K562 (cell line): ENCODE data around the gene LRFN3. TPM values are rescaled to one million over a fixed set of nuclear protein-coding genes. Genes with fewer than 3 reads are reported as not detected.
A peak's percentile ranks its signal among the peaks of the same experiment; 100 is the strongest.

Experiments used
- ATAC-seq: fragments of 200-7000 bp; cut with Tn5 transposase; 3 replicates; pipeline ENCODE4 v1.9.1; 2020; ENCODE audit warnings: moderate library complexity
- BruUV-seq: library from RNA; stranded (reverse); fragments of 400-500 nt; replicated peaks from 2 replicates; lab custom pipeline; 2021; lab: Mats Ljungman, UMichigan
- CTCF ChIA-PET: fragments of 300-600 bp; formaldehyde crosslinking; extraction: SDS; loops from one replicate; lab custom pipeline; 2021; ENCODE audit warnings: low intra/inter-chr PET ratio; lab: Yijun Ruan, JAX
- POLR2A ChIA-PET: fragments of 300-600, 350-650 bp; sonication (Branson Sonifier 250); formaldehyde crosslinking; extraction: SDS; loops from one replicate; lab custom pipeline; 2021; ENCODE audit warnings: antibody characterized with exemption, inconsistent platforms; lab: Yijun Ruan, JAX
- DNase-seq, 4 experiments: peaks; one replicate each; pipeline versions ENCODE4 v3.0.0 to v3.0.0-alpha.2; 2011 to 2018; ENCODE audit warnings: low spot score in 3 of 4, mixed read lengths in 3 of 4; ENCODE audit errors: extremely low read depth in 1 of 4
- FAIRE-seq: peaks from 2 replicates; lab custom pipeline; 2011; peaks lifted over from hg19 to GRCh38; lab: Jason Lieb, UNC
- H2AFZ ChIP-seq: 2 replicates; pipeline ENCODE4 v1.6.0; 2011; ENCODE audit warnings: low read depth, low read length, control low read depth, inconsistent platforms
- H3K27ac ChIP-seq: fragments of 200-600 bp; 3 replicates; pipeline ENCODE4 v1.8.0; 2011; ENCODE audit warnings: low read depth, mild to moderate bottlenecking, control low read depth, inconsistent platforms, low read length, moderate library complexity, mixed read lengths; ENCODE audit errors: extremely low read depth
- H3K27me3 ChIP-seq, 2 experiments: fragments of 300-600 bp in 1 of 2; 2 replicates in 1 of 2; 3 replicates in 1 of 2; pipeline versions ENCODE4 v1.6.0 to v1.8.0; 2011; ENCODE audit warnings: inconsistent platforms in 2 of 2, low read length in 2 of 2, mild to moderate bottlenecking in 1 of 2, mixed read lengths in 1 of 2, moderate library complexity in 1 of 2; ENCODE audit not compliant: control insufficient read depth in 2 of 2, insufficient read depth in 2 of 2
- H3K36me3 ChIP-seq: fragments of 300-600 bp; 3 replicates; pipeline ENCODE4 v1.8.0; 2011; ENCODE audit warnings: mild to moderate bottlenecking, low read length, inconsistent platforms; ENCODE audit not compliant: control insufficient read depth, insufficient read depth
- H3K4me1 ChIP-seq, 2 experiments: fragments of 200-600 bp in 1 of 2; replicated peaks in 1 of 2; 2 replicates in 1 of 2; 3 replicates in 1 of 2; pipeline versions ENCODE4 v1.5.1 to v1.8.0; 2011; ENCODE audit warnings: inconsistent platforms in 2 of 2, low read length in 2 of 2, mild to moderate bottlenecking in 1 of 2, mixed read lengths in 1 of 2, moderate library complexity in 1 of 2; ENCODE audit not compliant: control insufficient read depth in 2 of 2, insufficient read depth in 2 of 2
- H3K4me2 ChIP-seq: 2 replicates; pipeline ENCODE4 v1.6.1; 2011; ENCODE audit warnings: low read length, control low read depth, inconsistent platforms, mixed read lengths; ENCODE audit not compliant: insufficient read depth
- H3K4me3 ChIP-seq: fragments of 200-600 bp; sonication (generic), shearing (Covaris generic); 2 replicates; pipeline ENCODE4 v1.5.1; 2016; ENCODE audit warnings: control low read depth, inconsistent platforms
- H3K79me2 ChIP-seq: fragments of 200-600 bp; 3 replicates; pipeline ENCODE4 v1.8.0; 2011; ENCODE audit warnings: low read length, inconsistent platforms; ENCODE audit not compliant: control insufficient read depth, insufficient read depth
- H3K9ac ChIP-seq, 2 experiments: 2 replicates each; pipeline versions ENCODE4 v1.6.0 to v1.6.1; 2011; ENCODE audit warnings: low read depth in 2 of 2, low read length in 2 of 2, control low read depth in 1 of 2, inconsistent platforms in 1 of 2, mild to moderate bottlenecking in 1 of 2, mixed read lengths in 1 of 2; ENCODE audit not compliant: insufficient read depth in 1 of 2
- H3K9me1 ChIP-seq: one replicate; pipeline ENCODE4 v1.6.0; 2011; ENCODE audit warnings: inconsistent platforms, mild to moderate bottlenecking, low read length, moderate library complexity; ENCODE audit not compliant: control insufficient read depth, insufficient read depth
- H3K9me3 ChIP-seq: replicated peaks from 2 replicates; pipeline ENCODE4 v1.5.1; 2011; ENCODE audit warnings: low read depth, low read length, inconsistent platforms; ENCODE audit not compliant: control insufficient read depth, insufficient read depth
- H4K20me1 ChIP-seq: replicated peaks from 2 replicates; pipeline ENCODE4 v1.6.1; 2011; ENCODE audit warnings: low read length, inconsistent platforms, mixed read lengths; ENCODE audit not compliant: control insufficient read depth, insufficient read depth
- ATF1 ChIP-seq, 2 experiments: fragments of 450-650 bp in 1 of 2; IDR thresholded peaks; 2 replicates each; pipeline ENCODE4 v1.6.1; 2016; ENCODE audit warnings: missing compliant biosample characterization in 1 of 2, missing genetic modification characterization in 1 of 2
- MAZ ChIP-seq, 2 experiments: fragments of 450-650 bp in 1 of 2; sonication (generic) in 1 of 2; formaldehyde crosslinking; IDR thresholded peaks in 1 of 2; conservative IDR thresholded peaks in 1 of 2; 2 replicates each; pipeline versions ENCODE4 v1.4.0 to v1.5.0; 2020; ENCODE audit warnings: mild to moderate bottlenecking in 1 of 2, missing genetic modification reagents in 1 of 2
- RBM25 ChIP-seq: fragments of 200-400 bp; formaldehyde crosslinking; IDR thresholded peaks from 2 replicates; pipeline ENCODE4 v1.6.1; 2018; ENCODE audit warnings: low read length, low read depth, moderate library complexity; ENCODE audit not compliant: severe bottlenecking
- WGBS: fragments of 100-300 bp; shearing (Covaris generic); methylation state at CpG from one replicate; pipeline ENCODE4 v1.1.6; 2016; ENCODE audit warnings: low coverage, mixed read lengths; ENCODE audit not compliant: insufficient coverage; ENCODE audit errors: missing lambda C conversion rate; 5-methylcytosine and 5-hydroxymethylcytosine counted together
- in situ Hi-C: fragments of 300-500 bp; cut with MboI; formaldehyde crosslinking; loops from 4 replicates; pipeline ENCODE4 v1.15.0; 2018; ENCODE audit warnings: inconsistent platforms, mixed read lengths
- intact Hi-C: fragments of 100-400 bp; cut with micrococcal nuclease; formaldehyde crosslinking; loops from 2 replicates; pipeline ENCODE4 v1.14.2; 2022
- polyA plus RNA-seq, 8 experiments: library from polyadenylated mRNA; depleted of rRNA in 4 of 8; stranded (reverse) in 5 of 8; unstranded in 3 of 8; fragments of >200 nt; fragmentation: Nextera tagmentation in 2 of 8; fragmentation: Illumina TruSeq in 1 of 8; extraction: Ambion mirVana in 2 of 8; extraction: Trizol in 1 of 8; gene quantifications; 2 replicates each; pipeline versions ENCODE4 v1.2.1 to v1.2.3, GENCODE V29; 2011 to 2014; ENCODE audit warnings: inconsistent platforms in 1 of 8, missing spikeins in 1 of 8
- total RNA-seq, 7 experiments: library from RNA; depleted of rRNA in 6 of 7; stranded (reverse); fragments of >200 nt in 6 of 7; fragmentation: Illumina TruSeq in 2 of 7; extraction: Trizol in 2 of 7; gene quantifications; 2 replicates each; pipeline versions ENCODE4 v1.2.1 to v1.2.3, GENCODE V29; 2011 to 2021; ENCODE audit warnings: low replicate concordance in 1 of 7
- TF ChIP-seq, protein P1 (sequence below), 2 experiments: IDR thresholded peaks in 1 of 2; conservative IDR thresholded peaks in 1 of 2; 2 replicates each; pipeline ENCODE4 v1.6.1; 2016; ENCODE audit warnings: low read depth in 2 of 2, mild to moderate bottlenecking in 1 of 2, missing compliant biosample characterization in 1 of 2, missing genetic modification characterization in 1 of 2, moderate library complexity in 1 of 2
- TF ChIP-seq, protein P2 (sequence below): IDR thresholded peaks from 2 replicates; pipeline ENCODE4 v1.6.1; 2014; ENCODE audit warnings: antibody characterized with exemption

LRFN3 gene
- total and polyA plus RNA-seq, 9 of the 15 experiments (the other 6 are each of a cell fraction or from before 2014, with no cell fraction given) = 0.03 to 0.12 (median 0.11) TPM; not detected in 6

DNA sequence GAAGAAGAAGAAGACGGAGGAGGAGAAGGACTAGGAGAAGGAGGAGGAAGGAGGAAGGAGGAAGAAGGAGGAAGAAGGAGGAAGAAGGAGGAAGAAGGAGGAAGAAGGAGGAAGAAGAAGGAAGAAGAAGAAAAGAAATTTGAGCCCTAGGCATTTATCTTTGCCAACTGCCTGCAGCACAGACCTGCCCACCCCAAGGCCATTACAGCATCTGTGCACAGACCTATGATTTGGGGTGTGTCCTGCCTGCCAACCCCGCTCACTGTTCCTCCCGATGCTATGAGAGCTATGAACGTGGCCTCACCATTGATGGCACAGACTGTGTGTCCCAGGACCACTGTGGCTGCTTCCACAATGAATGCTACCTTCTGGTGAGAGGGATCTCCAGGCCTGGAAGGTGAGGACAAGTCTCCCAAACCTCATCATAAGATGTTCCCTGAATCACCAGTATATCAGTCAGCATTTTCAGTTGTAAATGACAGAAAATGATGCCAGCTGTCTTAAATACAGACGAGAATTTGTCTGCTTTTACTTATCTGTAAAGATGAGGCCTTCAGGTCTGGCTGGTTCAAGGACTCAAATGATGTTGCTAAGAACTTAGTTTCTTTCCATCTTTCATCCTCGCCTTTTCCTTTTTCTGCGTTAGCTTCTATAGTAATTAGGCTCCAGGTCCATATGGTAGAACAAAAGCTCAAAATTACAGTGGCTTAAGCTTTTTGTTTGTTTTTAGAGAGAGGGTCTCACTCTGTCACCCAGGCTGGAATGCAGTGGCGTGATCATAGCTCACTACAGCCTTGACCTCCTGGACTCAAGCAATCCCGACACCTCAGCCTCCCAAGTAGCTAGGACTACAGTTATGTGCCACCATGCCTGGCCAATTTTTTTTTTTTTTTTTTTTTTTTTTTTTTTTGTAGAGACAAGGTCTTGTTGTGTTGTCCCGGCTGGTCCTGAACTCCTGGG lies 54.9 kb downstream of the LRFN3 start:
- H4K20me1 ChIP-seq = no peaks in the 10 kb centered on the region
- FAIRE-seq (no peak), ATAC-seq (no peak), DNase-seq (no peak)
- no peak overlapping the region for H3K9ac ChIP-seq
- peaks cover 3% of the 10 kb centered on the region for H3K9me3 ChIP-seq
- H3K9me1 ChIP-seq = peaks cover 1% of the 10 kb centered on the region
- in situ Hi-C loops = no loop called here
- WGBS = 30% methylated on average over 10 of the region's 10 CpGs
- no TSS peak for BruUV-seq
- H3K79me2 ChIP-seq = peaks cover 10% of the 10 kb centered on the region
- H2AFZ ChIP-seq = no peak overlapping the region
- H3K27ac ChIP-seq = no peak overlapping the region
- ChIA-PET CTCF (no interaction called here), POLR2A (interaction anchor here (0.5 kb wide), 1 partner anchor 82 kb away, joined by 4 read pairs; no protein-coding TSS in a partner anchor)
- peaks cover 6 to 9% of the 10 kb centered on the region in 2 experiments; a peak in 3 of 5 replicates for H3K27me3 ChIP-seq
- H3K4me2 ChIP-seq = no peak overlapping the region
- no peaks in the 10 kb centered on the region for H3K36me3 ChIP-seq
- TF ChIP-seq, protein P1, sequence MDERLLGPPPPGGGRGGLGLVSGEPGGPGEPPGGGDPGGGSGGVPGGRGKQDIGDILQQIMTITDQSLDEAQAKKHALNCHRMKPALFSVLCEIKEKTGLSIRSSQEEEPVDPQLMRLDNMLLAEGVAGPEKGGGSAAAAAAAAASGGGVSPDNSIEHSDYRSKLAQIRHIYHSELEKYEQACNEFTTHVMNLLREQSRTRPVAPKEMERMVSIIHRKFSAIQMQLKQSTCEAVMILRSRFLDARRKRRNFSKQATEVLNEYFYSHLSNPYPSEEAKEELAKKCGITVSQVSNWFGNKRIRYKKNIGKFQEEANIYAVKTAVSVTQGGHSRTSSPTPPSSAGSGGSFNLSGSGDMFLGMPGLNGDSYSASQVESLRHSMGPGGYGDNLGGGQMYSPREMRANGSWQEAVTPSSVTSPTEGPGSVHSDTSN (CRISPR knock-in tag; IDR thresholded peaks at IDR 0.05; ENCODE audit: low read depth) = no peak
- TF ChIP-seq, protein P1 (tag; conservative IDR thresholded peaks at IDR 0.05; ENCODE audit: low read depth) = no peak
- TF ChIP-seq, protein P2, sequence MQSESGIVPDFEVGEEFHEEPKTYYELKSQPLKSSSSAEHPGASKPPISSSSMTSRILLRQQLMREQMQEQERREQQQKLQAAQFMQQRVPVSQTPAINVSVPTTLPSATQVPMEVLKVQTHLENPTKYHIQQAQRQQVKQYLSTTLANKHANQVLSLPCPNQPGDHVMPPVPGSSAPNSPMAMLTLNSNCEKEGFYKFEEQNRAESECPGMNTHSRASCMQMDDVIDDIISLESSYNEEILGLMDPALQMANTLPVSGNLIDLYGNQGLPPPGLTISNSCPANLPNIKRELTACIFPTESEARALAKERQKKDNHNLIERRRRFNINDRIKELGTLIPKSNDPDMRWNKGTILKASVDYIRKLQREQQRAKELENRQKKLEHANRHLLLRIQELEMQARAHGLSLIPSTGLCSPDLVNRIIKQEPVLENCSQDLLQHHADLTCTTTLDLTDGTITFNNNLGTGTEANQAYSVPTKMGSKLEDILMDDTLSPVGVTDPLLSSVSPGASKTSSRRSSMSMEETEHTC = no peak
- TF ChIP-seq MAZ (CRISPR knock-in tag; conservative IDR thresholded peaks at IDR 0.05 in 1 of 2, IDR thresholded peaks at IDR 0.05 in 1 of 2) (no peak), ATF1 (CRISPR knock-in tag; IDR thresholded peaks at IDR 0.05) (no peak), ATF1 (tag; IDR thresholded peaks at IDR 0.05) (no peak), RBM25 (peak; percentile 23)
- TF ChIP-seq, all 486 proteins: peak for 1
- intact Hi-C loops = loop anchor here (10.0 kb wide), 1 partner anchor 124 kb away; the partner anchor contains the start of genes OVOL3, POLR2I and TBCB
- no peak overlapping the region for H3K4me3 ChIP-seq
- peaks cover 3 to 35% of the 10 kb centered on the region in 2 experiments; a peak in 4 of 5 replicates for H3K4me1 ChIP-seq
